ENCODE results near the gene CHCHD6.

CHCHD6 gene

GRCh38 chr3:126886217-126886616, 182.2 kb downstream of the CHCHD6 start:
- peaks cover 76% of the 10 kb centered on the region for H3K27me3 Mint-ChIP-seq
- intact Hi-C loops (cut with micrococcal nuclease), result no loop called here

DNA sequence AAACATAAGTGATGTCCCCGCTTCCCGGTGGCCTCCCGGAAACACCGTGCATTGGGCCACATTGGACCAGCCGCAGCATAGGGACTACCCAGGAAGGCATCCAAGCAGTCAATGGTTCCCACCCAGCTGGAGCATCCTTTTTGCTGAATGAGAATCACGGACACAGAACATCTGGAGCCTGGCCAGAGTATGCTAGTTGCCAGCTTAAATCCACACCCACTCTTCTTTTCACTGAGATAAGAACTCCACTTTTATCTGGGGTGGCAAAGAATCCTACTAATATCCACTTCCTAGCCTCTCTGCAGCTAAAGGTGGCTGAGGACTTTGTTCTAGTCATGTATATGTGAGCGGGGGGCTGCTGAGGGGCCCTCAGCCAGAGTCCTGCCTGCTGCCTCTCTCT, 183.6 kb downstream of the CHCHD6 start:
- Mint-ChIP-seq H3K9me3 (no peaks in the 10 kb centered on the region), H3K27me3 (peaks cover 84% of the 10 kb centered on the region), H3K36me3 (ENCODE audit: low read depth) (no peaks in the 10 kb centered on the region), H3K4me1 (ENCODE audit: low read depth) (no peaks in the 10 kb centered on the region), H3K4me3 (no peak overlapping the region), H3K27ac (no peak overlapping the region)
- intact Hi-C loops (cut with micrococcal nuclease), result no loop called here

More at GRCh38 chr3:126886217-126886616, 182.2 kb downstream of the CHCHD6 start:
- H3K4me1 Mint-ChIP-seq (ENCODE audit: low read depth), result no peaks in the 10 kb centered on the region
- no peak overlapping the region for H3K27ac Mint-ChIP-seq
- H3K36me3 Mint-ChIP-seq (ENCODE audit: low read depth), result no peaks in the 10 kb centered on the region
- H3K9me3 Mint-ChIP-seq, result no peaks in the 10 kb centered on the region
- H3K4me3 Mint-ChIP-seq, result no peak overlapping the region

DNA sequence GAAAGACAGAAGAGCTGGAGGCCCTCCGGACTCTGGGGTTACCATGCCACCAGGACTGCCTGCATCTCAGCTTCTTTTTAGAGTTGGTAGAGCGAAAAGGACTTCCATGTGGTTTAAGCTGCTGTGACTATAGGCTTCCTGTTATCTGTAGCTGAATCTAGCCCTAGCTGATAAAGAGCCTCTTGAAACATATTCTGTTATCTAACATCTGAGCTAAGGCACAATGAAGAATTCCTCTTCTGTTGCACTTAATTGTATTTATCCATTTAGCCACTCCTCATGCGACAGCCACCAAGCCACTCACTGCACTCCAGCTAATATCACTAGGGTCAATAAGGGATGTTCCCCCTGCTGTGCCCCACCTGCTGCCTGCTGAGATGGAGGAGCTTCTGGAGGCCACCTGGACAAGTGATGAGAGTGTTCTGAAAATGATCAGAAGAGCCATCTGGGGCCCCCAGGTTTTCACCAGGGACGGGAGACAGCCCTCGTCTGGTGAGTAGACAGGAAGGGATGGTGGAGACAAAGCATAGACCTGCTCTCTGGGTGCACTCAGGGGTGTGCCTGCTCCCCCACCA, 184.2 kb downstream of the CHCHD6 start:
- intact Hi-C loops (cut with micrococcal nuclease), result no loop called here
- H3K36me3 Mint-ChIP-seq (ENCODE audit: low read depth), result no peaks in the 10 kb centered on the region
- H3K4me3 Mint-ChIP-seq, result no peak overlapping the region
- no peaks in the 10 kb centered on the region for H3K4me1 Mint-ChIP-seq (ENCODE audit: low read depth)
- H3K27ac Mint-ChIP-seq, result no peak overlapping the region
- no peaks in the 10 kb centered on the region for H3K9me3 Mint-ChIP-seq
- peaks cover 84% of the 10 kb centered on the region for H3K27me3 Mint-ChIP-seq

DNA sequence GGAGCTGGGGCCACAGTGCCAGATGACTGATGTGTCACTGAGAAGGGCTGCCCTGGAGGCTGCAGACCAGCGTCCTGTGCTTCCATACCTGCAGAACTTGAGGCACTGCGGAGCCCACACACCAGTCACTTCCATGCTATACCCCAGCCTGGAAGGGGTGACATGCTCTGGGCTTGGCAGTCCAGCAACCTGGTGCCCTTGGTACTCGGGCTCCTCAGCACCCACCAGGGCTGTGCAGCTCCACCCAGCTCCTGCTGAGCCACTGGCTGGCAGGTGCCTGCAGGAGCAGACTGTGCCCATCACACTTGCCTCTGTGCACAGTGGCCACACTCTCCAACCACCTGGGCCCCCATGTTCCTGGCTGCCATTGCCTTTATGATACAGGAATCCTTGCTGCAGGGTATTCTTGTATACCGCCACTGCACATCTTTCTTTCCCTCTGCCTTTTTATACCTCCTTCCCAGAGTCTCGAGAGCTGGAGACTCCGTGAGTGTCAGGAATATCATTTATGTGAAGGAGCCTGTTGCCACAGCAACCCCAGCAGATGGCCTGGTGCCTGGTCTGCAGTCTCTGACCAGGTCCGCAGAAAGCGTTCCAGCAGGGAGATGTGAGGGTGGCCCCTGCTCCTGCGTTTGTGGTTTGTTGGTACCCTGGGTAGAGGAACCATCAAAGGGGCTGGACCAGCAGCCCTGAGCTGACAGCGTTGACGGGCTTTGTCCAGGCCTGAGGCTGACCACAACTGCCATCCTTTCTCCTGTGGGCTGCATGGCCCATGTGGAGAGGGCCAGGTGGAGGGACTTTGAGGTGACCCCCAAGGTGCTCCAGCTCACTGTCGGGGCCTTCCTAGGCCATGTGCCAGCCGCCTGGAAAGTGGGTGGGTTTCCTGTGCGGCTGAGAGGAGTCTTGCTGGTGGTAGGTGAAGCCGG, 185.5 kb downstream of the CHCHD6 start:
- Mint-ChIP-seq H3K4me1 (ENCODE audit: low read depth) (no peaks in the 10 kb centered on the region), H3K27ac (no peak overlapping the region), H3K27me3 (peaks cover 88% of the 10 kb centered on the region), H3K4me3 (no peak overlapping the region), H3K36me3 (ENCODE audit: low read depth) (no peaks in the 10 kb centered on the region), H3K9me3 (no peaks in the 10 kb centered on the region)
- intact Hi-C loops (cut with micrococcal nuclease), result no loop called here

DNA sequence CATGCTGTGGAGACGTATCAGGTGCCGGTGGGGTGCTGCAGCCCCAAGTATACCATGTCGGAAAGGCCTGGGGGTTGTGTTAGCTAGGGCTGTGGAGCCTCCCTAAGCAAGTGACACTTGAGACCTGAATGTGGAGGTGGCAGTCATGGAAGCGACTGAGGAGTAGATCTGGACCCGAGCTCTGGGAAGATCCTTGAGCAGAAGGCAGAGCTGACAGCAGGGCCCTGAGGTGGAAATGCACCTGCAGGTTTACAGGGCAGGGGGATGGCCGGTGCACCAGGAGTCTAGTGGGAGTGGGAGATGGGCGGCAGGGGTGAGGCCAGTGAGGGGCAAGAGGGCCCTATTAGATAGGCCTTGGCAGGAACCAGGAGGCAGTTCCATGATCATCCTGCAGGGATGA, 187.1 kb downstream of the CHCHD6 start:
- intact Hi-C loops (cut with micrococcal nuclease), result no loop called here
- Mint-ChIP-seq H3K36me3 (ENCODE audit: low read depth) (no peaks in the 10 kb centered on the region), H3K4me1 (ENCODE audit: low read depth) (no peaks in the 10 kb centered on the region), H3K27me3 (peaks cover 91% of the 10 kb centered on the region), H3K4me3 (no peak overlapping the region), H3K9me3 (no peaks in the 10 kb centered on the region), H3K27ac (no peak overlapping the region)

DNA sequence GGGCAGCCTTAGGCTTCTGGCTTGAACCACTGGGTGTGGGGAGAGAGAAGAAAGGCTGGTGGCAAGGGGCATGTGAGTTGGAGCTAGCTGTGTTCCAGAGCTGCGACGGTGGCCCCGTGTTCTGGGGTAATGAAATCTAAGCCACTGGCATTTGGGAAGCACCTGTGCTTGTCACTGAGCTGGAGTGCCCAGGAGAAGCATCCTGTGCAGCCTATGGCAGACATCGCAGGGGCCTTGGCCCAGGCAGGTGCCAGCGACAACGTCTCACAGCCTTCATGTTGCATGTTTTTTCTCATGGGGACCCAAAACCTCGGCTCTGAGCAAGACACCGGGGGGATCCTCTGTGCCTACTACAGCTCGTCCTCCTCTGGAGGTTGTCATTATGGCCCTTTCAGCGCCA, 187.8 kb downstream of the CHCHD6 start:
- Mint-ChIP-seq H3K9me3 (no peaks in the 10 kb centered on the region), H3K36me3 (ENCODE audit: low read depth) (no peaks in the 10 kb centered on the region), H3K27me3 (peaks cover 85% of the 10 kb centered on the region), H3K4me1 (ENCODE audit: low read depth) (no peaks in the 10 kb centered on the region), H3K27ac (no peak overlapping the region), H3K4me3 (no peak overlapping the region)
- intact Hi-C loops (cut with micrococcal nuclease), result no loop called here

GRCh38 chr3:126893651-126894050, 189.6 kb downstream of the CHCHD6 start:
- H3K36me3 Mint-ChIP-seq (ENCODE audit: low read depth), result no peaks in the 10 kb centered on the region
- H3K9me3 Mint-ChIP-seq, result no peaks in the 10 kb centered on the region
- intact Hi-C loops (cut with micrococcal nuclease), result no loop called here
- H3K27me3 Mint-ChIP-seq, result peaks cover 68% of the 10 kb centered on the region
- no peaks in the 10 kb centered on the region for H3K4me1 Mint-ChIP-seq (ENCODE audit: low read depth)
- no peak overlapping the region for H3K27ac Mint-ChIP-seq
- H3K4me3 Mint-ChIP-seq, result no peak overlapping the region

DNA sequence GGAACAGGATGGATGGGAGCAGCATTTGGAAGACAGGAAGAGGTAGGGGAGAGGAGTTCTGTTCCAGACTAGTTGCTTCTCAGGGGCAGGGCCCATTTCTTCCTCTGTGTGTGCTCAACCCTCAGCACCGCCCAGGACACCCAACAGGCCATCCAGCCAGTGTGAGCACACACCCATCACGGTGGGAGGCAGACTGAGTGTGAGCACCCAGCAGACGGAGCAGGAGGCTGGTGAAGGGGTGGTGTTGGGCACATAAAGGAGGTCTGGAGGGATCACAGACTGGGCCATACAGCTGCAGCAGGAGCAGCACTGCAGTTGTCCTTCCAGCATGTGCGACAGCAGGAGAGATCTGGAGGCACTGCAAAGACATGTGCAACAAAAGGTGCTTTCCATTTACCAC, 190.4 kb downstream of the CHCHD6 start:
- no peaks in the 10 kb centered on the region for H3K9me3 Mint-ChIP-seq
- no peaks in the 10 kb centered on the region for H3K4me1 Mint-ChIP-seq (ENCODE audit: low read depth)
- H3K4me3 Mint-ChIP-seq, result no peak overlapping the region
- H3K27me3 Mint-ChIP-seq, result peaks cover 62% of the 10 kb centered on the region
- intact Hi-C loops (cut with micrococcal nuclease), result no loop called here
- no peak overlapping the region for H3K27ac Mint-ChIP-seq
- no peaks in the 10 kb centered on the region for H3K36me3 Mint-ChIP-seq (ENCODE audit: low read depth)

DNA sequence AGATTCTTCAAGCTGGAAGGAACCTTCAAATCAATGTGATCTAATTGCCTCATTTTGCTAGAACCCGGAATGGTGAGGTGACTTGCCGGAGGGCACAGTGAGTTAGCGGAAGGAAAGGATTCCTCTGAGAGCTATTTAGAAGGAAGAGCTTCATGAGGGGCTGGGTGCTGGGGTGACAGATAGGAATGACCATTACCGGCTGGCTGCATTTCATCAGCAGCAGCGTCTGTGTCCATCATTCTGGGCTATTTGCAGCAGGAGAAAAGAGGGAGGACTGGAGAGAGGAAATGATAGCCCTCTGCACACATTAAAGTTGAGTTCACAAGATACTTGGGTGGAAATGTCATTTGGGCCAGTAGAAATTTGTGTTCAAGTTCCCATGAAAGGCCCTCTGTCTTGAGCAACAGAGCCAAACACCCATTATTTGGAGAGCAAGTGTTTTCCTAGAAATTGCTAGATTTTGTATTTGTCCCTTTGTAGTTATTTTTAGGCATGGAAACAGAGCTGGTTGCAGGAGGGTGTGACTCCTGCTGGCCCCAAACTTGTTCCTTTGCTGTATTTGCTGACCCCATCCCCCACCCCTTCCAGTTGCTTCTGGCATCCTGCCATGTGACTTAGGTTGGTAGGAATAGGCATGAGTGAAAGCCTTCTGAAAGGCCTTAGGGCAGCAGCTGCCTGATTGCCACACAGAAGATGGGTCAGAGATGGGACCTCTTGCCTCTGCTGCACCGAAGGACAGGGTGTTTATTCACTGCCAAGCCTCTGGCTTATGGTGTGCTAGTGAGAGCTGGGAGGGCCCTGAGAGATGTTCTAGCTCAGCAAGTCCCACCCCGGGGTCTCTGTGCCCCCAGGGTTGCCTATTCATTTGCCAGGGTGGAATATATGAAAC, 191.4 kb downstream of the CHCHD6 start:
- no peaks in the 10 kb centered on the region for H3K36me3 Mint-ChIP-seq (ENCODE audit: low read depth)
- no peaks in the 10 kb centered on the region for H3K9me3 Mint-ChIP-seq
- no peaks in the 10 kb centered on the region for H3K4me1 Mint-ChIP-seq (ENCODE audit: low read depth)
- H3K27ac Mint-ChIP-seq, result no peak overlapping the region
- intact Hi-C loops (cut with micrococcal nuclease), result no loop called here
- peaks cover 53% of the 10 kb centered on the region for H3K27me3 Mint-ChIP-seq
- H3K4me3 Mint-ChIP-seq, result no peak overlapping the region

DNA sequence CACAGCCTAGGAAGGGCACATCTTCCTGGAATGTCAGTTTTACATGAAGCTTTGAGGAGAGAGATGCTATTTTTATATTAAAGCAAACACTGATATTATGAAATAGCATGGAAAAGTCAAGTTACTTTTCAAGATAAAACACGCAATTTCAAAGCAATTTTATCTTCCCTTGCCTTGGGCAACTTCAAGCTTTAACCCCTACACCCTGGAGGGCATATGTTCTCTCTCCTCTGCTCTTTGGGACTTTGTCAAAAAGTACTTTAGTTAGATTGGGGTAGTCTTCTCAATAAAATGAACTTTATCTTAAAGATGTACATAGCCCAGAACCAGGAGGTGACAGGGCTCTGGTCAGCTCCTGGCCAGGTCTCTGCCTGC, 192.0 kb downstream of the CHCHD6 start:
- Mint-ChIP-seq H3K36me3 (ENCODE audit: low read depth) (no peaks in the 10 kb centered on the region), H3K4me3 (no peak overlapping the region), H3K4me1 (ENCODE audit: low read depth) (no peaks in the 10 kb centered on the region), H3K27ac (no peak overlapping the region), H3K9me3 (no peaks in the 10 kb centered on the region), H3K27me3 (peaks cover 49% of the 10 kb centered on the region)
- intact Hi-C loops (cut with micrococcal nuclease), result no loop called here

GRCh38 chr3:126896968-126897367, 192.9 kb downstream of the CHCHD6 start:
- Mint-ChIP-seq H3K4me3 (no peak overlapping the region), H3K4me1 (ENCODE audit: low read depth) (no peaks in the 10 kb centered on the region), H3K27ac (no peak overlapping the region), H3K27me3 (peaks cover 40% of the 10 kb centered on the region), H3K36me3 (ENCODE audit: low read depth) (no peaks in the 10 kb centered on the region), H3K9me3 (no peaks in the 10 kb centered on the region)
- intact Hi-C loops (cut with micrococcal nuclease), result no loop called here

GRCh38 chr3:126897943-126898342, 193.9 kb downstream of the CHCHD6 start:
- no peak overlapping the region for H3K27ac Mint-ChIP-seq
- no peaks in the 10 kb centered on the region for H3K36me3 Mint-ChIP-seq (ENCODE audit: low read depth)
- no peaks in the 10 kb centered on the region for H3K9me3 Mint-ChIP-seq
- no peaks in the 10 kb centered on the region for H3K4me1 Mint-ChIP-seq (ENCODE audit: low read depth)
- no peak overlapping the region for H3K4me3 Mint-ChIP-seq
- intact Hi-C loops (cut with micrococcal nuclease), result no loop called here
- peaks cover 30% of the 10 kb centered on the region for H3K27me3 Mint-ChIP-seq

DNA sequence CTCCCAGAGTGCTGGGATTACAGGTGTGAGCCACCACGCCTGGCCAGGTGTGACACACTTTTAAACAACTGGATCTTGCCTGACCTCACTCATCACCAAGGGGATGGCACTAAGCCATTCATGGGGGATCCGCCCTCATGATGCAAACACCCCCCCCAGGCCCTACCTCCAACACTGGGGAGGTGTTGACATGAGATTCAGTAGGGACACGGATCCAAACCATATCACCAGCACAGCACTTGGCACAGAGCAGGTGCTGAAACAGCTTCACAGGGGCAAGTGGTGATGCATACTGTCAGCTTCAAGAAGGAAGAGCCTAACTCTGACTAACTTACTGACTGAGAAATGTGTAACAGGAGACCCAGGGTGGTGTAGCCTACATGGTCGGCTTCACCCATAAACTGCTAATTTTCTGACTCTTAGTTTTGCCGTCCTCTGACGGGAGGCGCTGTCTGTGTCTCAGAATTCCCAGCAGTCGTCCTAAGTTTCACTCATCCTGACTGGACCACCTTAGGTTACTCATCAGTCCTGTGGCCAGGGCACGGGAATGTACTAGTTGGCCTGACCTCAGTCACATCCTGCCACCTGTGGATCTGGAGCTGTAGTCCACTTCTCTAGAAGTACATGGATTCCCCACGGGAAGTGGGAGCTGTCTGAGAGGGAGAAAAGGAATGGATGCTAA, 197.0 kb downstream of the CHCHD6 start:
- Mint-ChIP-seq H3K27ac (no peak overlapping the region), H3K27me3 (no peaks in the 10 kb centered on the region), H3K4me3 (no peak overlapping the region), H3K9me3 (no peaks in the 10 kb centered on the region), H3K4me1 (ENCODE audit: low read depth) (no peaks in the 10 kb centered on the region), H3K36me3 (ENCODE audit: low read depth) (no peaks in the 10 kb centered on the region)
- intact Hi-C loops (cut with micrococcal nuclease), result no loop called here

All from dendritic cell treated with granulocyte-macrophage colony-stimulating factor and Interleukin-4, amounts not matched to agents 40 ng/mL and 50 ng/mL, for 4 days (primary cell).